Measurements from ENCODE around the gene OR56B1.

DNA sequence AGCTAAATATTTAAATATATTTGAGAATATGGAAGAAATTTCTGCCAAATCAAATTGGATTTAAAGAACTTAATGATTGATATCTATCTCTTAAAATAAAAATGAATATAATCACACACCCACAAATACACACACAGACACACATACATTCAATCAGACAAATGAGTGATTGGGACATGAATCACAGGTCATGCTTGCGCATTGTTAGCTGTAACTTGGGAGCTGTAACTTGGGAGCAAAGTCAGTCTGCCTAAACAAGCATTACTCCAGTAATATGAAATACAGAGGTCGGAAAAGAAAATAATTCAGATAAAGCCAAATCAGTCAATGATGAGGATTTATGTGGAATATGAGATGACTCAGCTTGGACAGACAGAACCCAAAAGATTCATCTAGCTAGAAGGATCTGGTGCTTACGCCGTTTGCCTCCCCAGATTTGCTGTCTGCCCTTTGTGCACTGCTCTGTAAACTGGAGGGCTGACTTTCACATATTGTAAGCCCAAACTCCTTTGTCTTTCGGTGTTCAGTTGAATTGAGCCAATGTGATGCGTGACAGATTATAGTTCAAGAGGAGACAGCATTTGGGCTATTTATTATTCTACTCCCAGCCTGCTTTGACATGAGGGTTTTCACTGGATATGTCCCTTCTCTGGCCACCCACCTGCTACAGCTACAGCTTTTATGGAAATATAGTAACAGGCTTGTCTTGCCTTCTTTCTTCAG lies 1.6 kb downstream of the OR56B1 start:
- TF ChIP-seq, protein P1, sequence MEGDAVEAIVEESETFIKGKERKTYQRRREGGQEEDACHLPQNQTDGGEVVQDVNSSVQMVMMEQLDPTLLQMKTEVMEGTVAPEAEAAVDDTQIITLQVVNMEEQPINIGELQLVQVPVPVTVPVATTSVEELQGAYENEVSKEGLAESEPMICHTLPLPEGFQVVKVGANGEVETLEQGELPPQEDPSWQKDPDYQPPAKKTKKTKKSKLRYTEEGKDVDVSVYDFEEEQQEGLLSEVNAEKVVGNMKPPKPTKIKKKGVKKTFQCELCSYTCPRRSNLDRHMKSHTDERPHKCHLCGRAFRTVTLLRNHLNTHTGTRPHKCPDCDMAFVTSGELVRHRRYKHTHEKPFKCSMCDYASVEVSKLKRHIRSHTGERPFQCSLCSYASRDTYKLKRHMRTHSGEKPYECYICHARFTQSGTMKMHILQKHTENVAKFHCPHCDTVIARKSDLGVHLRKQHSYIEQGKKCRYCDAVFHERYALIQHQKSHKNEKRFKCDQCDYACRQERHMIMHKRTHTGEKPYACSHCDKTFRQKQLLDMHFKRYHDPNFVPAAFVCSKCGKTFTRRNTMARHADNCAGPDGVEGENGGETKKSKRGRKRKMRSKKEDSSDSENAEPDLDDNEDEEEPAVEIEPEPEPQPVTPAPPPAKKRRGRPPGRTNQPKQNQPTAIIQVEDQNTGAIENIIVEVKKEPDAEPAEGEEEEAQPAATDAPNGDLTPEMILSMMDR (IDR thresholded peaks at IDR 0.05; ENCODE audit: low read length), result no peak
- TF ChIP-seq EZH2 (optimal IDR thresholded peaks at IDR 0.05; ENCODE audit: low read depth, low read length) (no peak), EZH2phosphoT487 (IDR thresholded peaks at IDR 0.05; ENCODE audit: low read length) (no peak)

All from MM.1S (cell line).